ENCODE results near the gene ARL16. TPM values are rescaled to one million over a fixed set of nuclear protein-coding genes. Genes with fewer than 3 reads are reported as not detected.
A peak's percentile ranks its signal among the peaks of the same experiment; 100 is the strongest.

ARL16 gene
- total RNA-seq, 3 donors from 2014 or later (not counting 1 experiment from before 2014, with no cell fraction given): 23.3 to 47.9 (median 39.3) TPM

GRCh38 chr17:81672504-81672903 is 11.1 kb downstream of the ARL16 start:
- ATAC-seq: no peak
- TF ChIP-seq CTCF (IDR thresholded peaks at IDR 0.05): no peak
- no peak overlapping the region for H3K27ac Mint-ChIP-seq
- no peaks in the 10 kb centered on the region for H3K9me3 ChIP-seq (ENCODE audit: control insufficient read depth, insufficient read depth, low read length)
- no peak overlapping the region for H3K4me3 ChIP-seq (ENCODE audit: low read length)
- no peak overlapping the region for H3K27ac ChIP-seq (ENCODE audit: low read length)
- H3K36me3 Mint-ChIP-seq: no peaks in the 10 kb centered on the region
- no peaks in the 10 kb centered on the region for H3K9me3 Mint-ChIP-seq
- peaks cover 7 to 17% of the 10 kb centered on the region in 2 donors for H3K4me1 Mint-ChIP-seq
- 95% methylated on average over 18 of the region's 18 CpGs for WGBS (ENCODE audit: insufficient coverage)
- no peaks in the 10 kb centered on the region for H3K27me3 Mint-ChIP-seq (ENCODE audit: low read depth in 2 of 2)
- H3K4me1 ChIP-seq (ENCODE audit: control insufficient read depth, insufficient read depth, low read length): peaks cover 7% of the 10 kb centered on the region
- no peak overlapping the region for H3K4me3 Mint-ChIP-seq
- intact Hi-C loops (cut with micrococcal nuclease): no loop called here
- H3K27me3 ChIP-seq (ENCODE audit: control insufficient read depth, insufficient read depth, low read length): no peaks in the 10 kb centered on the region
- peaks cover 38% of the 10 kb centered on the region for H3K36me3 ChIP-seq (ENCODE audit: control insufficient read depth, insufficient read depth, low read length)
- no peak for DNase-seq

- TF ChIP-seq CTCF (IDR thresholded peaks at IDR 0.05): no peak
- Mint-ChIP-seq H3K9me3 (no peaks in the 10 kb centered on the region), H3K36me3 (no peaks in the 10 kb centered on the region), H3K27ac (peak overlapping the region in 1 of 2 donors; percentile 89), H3K4me1 (peaks cover 15 to 23% of the 10 kb centered on the region in 2 donors), H3K4me3 (peak overlapping the region; percentile 94), H3K27me3 (ENCODE audit: low read depth in 2 of 2) (no peaks in the 10 kb centered on the region)
- no peak overlapping the region for H3K27ac ChIP-seq (ENCODE audit: low read length)
- intact Hi-C loops (cut with micrococcal nuclease): loop anchor here (5.0 kb wide), 1 partner anchor 35 kb away; the partner anchor contains the start of gene MRPL12
- H3K9me3 ChIP-seq (ENCODE audit: control insufficient read depth, insufficient read depth, low read length): no peaks in the 10 kb centered on the region
- WGBS (ENCODE audit: insufficient coverage): 92% methylated on average over 18 of the region's 18 CpGs
- no peaks in the 10 kb centered on the region for H3K27me3 ChIP-seq (ENCODE audit: control insufficient read depth, insufficient read depth, low read length)
- peaks cover 37% of the 10 kb centered on the region for H3K4me1 ChIP-seq (ENCODE audit: control insufficient read depth, insufficient read depth, low read length)
- peak in 1 of 2 donors; percentile 23 for DNase-seq
- H3K36me3 ChIP-seq (ENCODE audit: control insufficient read depth, insufficient read depth, low read length): peaks cover 32% of the 10 kb centered on the region
- H3K4me3 ChIP-seq (ENCODE audit: low read length): no peak overlapping the region
- no peak for ATAC-seq
Measured at GRCh38 chr17:81667754-81668153, 15.8 kb downstream of the ARL16 start.

- no peak for TF ChIP-seq CTCF (IDR thresholded peaks at IDR 0.05)
- H3K9me3 ChIP-seq (ENCODE audit: control insufficient read depth, insufficient read depth, low read length): no peaks in the 10 kb centered on the region
- under 1% methylated on average over 96 of the region's 96 CpGs for WGBS (ENCODE audit: insufficient coverage)
- Mint-ChIP-seq H3K4me1 (peaks cover 15 to 23% of the 10 kb centered on the region in 2 donors), H3K27me3 (ENCODE audit: low read depth in 2 of 2) (no peaks in the 10 kb centered on the region), H3K27ac (peak within 1 kb of the TSS; percentile 89 to 94), H3K36me3 (no peaks in the 10 kb centered on the region), H3K9me3 (no peaks in the 10 kb centered on the region), H3K4me3 (peak within 1 kb of the TSS; percentile 94)
- peaks cover 41% of the 10 kb centered on the region for H3K4me1 ChIP-seq (ENCODE audit: control insufficient read depth, insufficient read depth, low read length)
- peak; percentile 92 to 96 for DNase-seq
- ATAC-seq: peak; percentile 91 to 99 (median 98)
- peak within 1 kb of the TSS; percentile 83 for H3K27ac ChIP-seq (ENCODE audit: low read length)
- no peaks in the 10 kb centered on the region for H3K27me3 ChIP-seq (ENCODE audit: control insufficient read depth, insufficient read depth, low read length)
- peaks cover 21% of the 10 kb centered on the region for H3K36me3 ChIP-seq (ENCODE audit: control insufficient read depth, insufficient read depth, low read length)
- H3K4me3 ChIP-seq (ENCODE audit: low read length): peak within 1 kb of the TSS; percentile 89
- intact Hi-C loops (cut with micrococcal nuclease): loop anchor here (5.0 kb wide), 1 partner anchor 36 kb away; the partner anchor contains the start of gene MRPL12
Measured at GRCh38 chr17:81666342-81667191, 17.0 kb downstream of the ARL16 start, which contains the start of the genes CCDC137 and OXLD1. CCDC137 (plus strand) TSS chr17:81666737; CDS start chr17:81666767, 30 bp downstream. OXLD1 (minus strand) TSS chr17:81666605; CDS start chr17:81666577, 28 bp downstream.
